K562 (cell line): ENCODE results near the gene KCND3. TPM values are rescaled to one million over a fixed set of nuclear protein-coding genes. Genes with fewer than 3 reads are reported as not detected.

Experiments
- ATAC-seq: fragments of 200-7000 bp; cut with Tn5 transposase; 3 replicates; pipeline ENCODE4 v1.9.1; 2020; ENCODE audit warnings: moderate library complexity
- BruUV-seq: library from RNA; stranded (reverse); fragments of 400-500 nt; replicated peaks from 2 replicates; lab custom pipeline; 2021; lab: Mats Ljungman, UMichigan
- CTCF ChIA-PET: fragments of 300-600 bp; formaldehyde crosslinking; extraction: SDS; loops from one replicate; lab custom pipeline; 2021; ENCODE audit warnings: low intra/inter-chr PET ratio; lab: Yijun Ruan, JAX
- POLR2A ChIA-PET: fragments of 300-600, 350-650 bp; sonication (Branson Sonifier 250); formaldehyde crosslinking; extraction: SDS; loops from one replicate; lab custom pipeline; 2021; ENCODE audit warnings: antibody characterized with exemption, inconsistent platforms; lab: Yijun Ruan, JAX
- DNase-seq, 4 experiments: peaks; one replicate each; pipeline versions ENCODE4 v3.0.0 to v3.0.0-alpha.2; 2011 to 2018; ENCODE audit warnings: low spot score in 3 of 4, mixed read lengths in 3 of 4; ENCODE audit errors: extremely low read depth in 1 of 4
- FAIRE-seq: peaks from 2 replicates; lab custom pipeline; 2011; peaks lifted over from hg19 to GRCh38; lab: Jason Lieb, UNC
- H2AFZ ChIP-seq: 2 replicates; pipeline ENCODE4 v1.6.0; 2011; ENCODE audit warnings: low read depth, low read length, control low read depth, inconsistent platforms
- H3K27ac ChIP-seq: fragments of 200-600 bp; 3 replicates; pipeline ENCODE4 v1.8.0; 2011; ENCODE audit warnings: low read depth, mild to moderate bottlenecking, control low read depth, inconsistent platforms, low read length, moderate library complexity, mixed read lengths; ENCODE audit errors: extremely low read depth
- H3K27me3 ChIP-seq, 2 experiments: fragments of 300-600 bp in 1 of 2; 2 replicates in 1 of 2; 3 replicates in 1 of 2; pipeline versions ENCODE4 v1.6.0 to v1.8.0; 2011; ENCODE audit warnings: inconsistent platforms in 2 of 2, low read length in 2 of 2, mild to moderate bottlenecking in 1 of 2, mixed read lengths in 1 of 2, moderate library complexity in 1 of 2; ENCODE audit not compliant: control insufficient read depth in 2 of 2, insufficient read depth in 2 of 2
- H3K36me3 ChIP-seq: fragments of 300-600 bp; 3 replicates; pipeline ENCODE4 v1.8.0; 2011; ENCODE audit warnings: mild to moderate bottlenecking, low read length, inconsistent platforms; ENCODE audit not compliant: control insufficient read depth, insufficient read depth
- H3K4me1 ChIP-seq, 2 experiments: fragments of 200-600 bp in 1 of 2; replicated peaks in 1 of 2; 2 replicates in 1 of 2; 3 replicates in 1 of 2; pipeline versions ENCODE4 v1.5.1 to v1.8.0; 2011; ENCODE audit warnings: inconsistent platforms in 2 of 2, low read length in 2 of 2, mild to moderate bottlenecking in 1 of 2, mixed read lengths in 1 of 2, moderate library complexity in 1 of 2; ENCODE audit not compliant: control insufficient read depth in 2 of 2, insufficient read depth in 2 of 2
- H3K4me2 ChIP-seq: 2 replicates; pipeline ENCODE4 v1.6.1; 2011; ENCODE audit warnings: low read length, control low read depth, inconsistent platforms, mixed read lengths; ENCODE audit not compliant: insufficient read depth
- H3K4me3 ChIP-seq: fragments of 200-600 bp; sonication (generic), shearing (Covaris generic); 2 replicates; pipeline ENCODE4 v1.5.1; 2016; ENCODE audit warnings: control low read depth, inconsistent platforms
- H3K79me2 ChIP-seq: fragments of 200-600 bp; 3 replicates; pipeline ENCODE4 v1.8.0; 2011; ENCODE audit warnings: low read length, inconsistent platforms; ENCODE audit not compliant: control insufficient read depth, insufficient read depth
- H3K9ac ChIP-seq, 2 experiments: 2 replicates each; pipeline versions ENCODE4 v1.6.0 to v1.6.1; 2011; ENCODE audit warnings: low read depth in 2 of 2, low read length in 2 of 2, control low read depth in 1 of 2, inconsistent platforms in 1 of 2, mild to moderate bottlenecking in 1 of 2, mixed read lengths in 1 of 2; ENCODE audit not compliant: insufficient read depth in 1 of 2
- H3K9me1 ChIP-seq: one replicate; pipeline ENCODE4 v1.6.0; 2011; ENCODE audit warnings: inconsistent platforms, mild to moderate bottlenecking, low read length, moderate library complexity; ENCODE audit not compliant: control insufficient read depth, insufficient read depth
- H3K9me3 ChIP-seq: replicated peaks from 2 replicates; pipeline ENCODE4 v1.5.1; 2011; ENCODE audit warnings: low read depth, low read length, inconsistent platforms; ENCODE audit not compliant: control insufficient read depth, insufficient read depth
- H4K20me1 ChIP-seq: replicated peaks from 2 replicates; pipeline ENCODE4 v1.6.1; 2011; ENCODE audit warnings: low read length, inconsistent platforms, mixed read lengths; ENCODE audit not compliant: control insufficient read depth, insufficient read depth
- CAMTA2 ChIP-seq: fragments of 250-450 bp; sonication (Bioruptor Pico); conservative IDR thresholded peaks from 2 replicates; pipeline ENCODE4 v1.5.1; 2022
- CSDE1 ChIP-seq, 2 experiments: fragments of 450-650 bp; IDR thresholded peaks; 2 replicates each; pipeline ENCODE4 v1.6.1; 2016; ENCODE audit warnings: mild to moderate bottlenecking in 1 of 2
- FIP1L1 ChIP-seq: fragments of 200-400 bp; formaldehyde crosslinking; IDR thresholded peaks from 2 replicates; pipeline ENCODE4 v1.6.1; 2018; ENCODE audit warnings: mild to moderate bottlenecking, low read depth, low read length; ENCODE audit not compliant: poor library complexity, severe bottlenecking
- HMG20B ChIP-seq: fragments of 250-450 bp; sonication (Bioruptor Pico); IDR thresholded peaks from 2 replicates; pipeline ENCODE4 v1.5.0; 2021; ENCODE audit warnings: mild to moderate bottlenecking
- RFX5 ChIP-seq: IDR thresholded peaks from 2 replicates; pipeline ENCODE4 v1.6.1; 2011; ENCODE audit warnings: low read depth, mild to moderate bottlenecking, improper control_type of control experiment, low read length
- SIN3A ChIP-seq, 2 experiments: fragments of 150-350 bp in 1 of 2; IDR thresholded peaks; 2 replicates each; pipeline ENCODE4 v1.6.1; 2011 to 2016; ENCODE audit warnings: borderline replicate concordance in 2 of 2, low read depth in 2 of 2, low read length in 2 of 2, mild to moderate bottlenecking in 2 of 2, moderate library complexity in 2 of 2; ENCODE audit not compliant: control insufficient read depth in 1 of 2
- SRSF7 ChIP-seq: fragments of 200-400 bp; formaldehyde crosslinking; optimal IDR thresholded peaks from 2 replicates; pipeline ENCODE3; 2017; ENCODE audit warnings: mild to moderate bottlenecking, low read depth, low read length
- TCF7L2 ChIP-seq: fragments of 150-350 bp; IDR thresholded peaks from 2 replicates; pipeline ENCODE4 v1.6.1; 2016; ENCODE audit warnings: low read depth, mild to moderate bottlenecking, low read length, moderate library complexity
- THRAP3 ChIP-seq: fragments of 450-650 bp; IDR thresholded peaks from 2 replicates; pipeline ENCODE4 v1.6.1; 2016; ENCODE audit warnings: mild to moderate bottlenecking, inconsistent platforms, borderline replicate concordance
- TOE1 ChIP-seq, 2 experiments: fragments of 450-650 bp in 1 of 2; sonication (generic) in 1 of 2; formaldehyde crosslinking in 1 of 2; IDR thresholded peaks; 2 replicates each; pipeline versions ENCODE4 v1.7.1 to v1.8.0; 2016 to 2022; ENCODE audit warnings: borderline replicate concordance in 2 of 2, mild to moderate bottlenecking in 2 of 2, antibody characterized with exemption in 1 of 2, inconsistent platforms in 1 of 2, low read depth in 1 of 2, missing genetic modification reagents in 1 of 2, moderate library complexity in 1 of 2
- TRIM24 ChIP-seq, 2 experiments: fragments of 450-650 bp; IDR thresholded peaks; 2 replicates each; pipeline ENCODE4 v1.6.1; 2016
- YY1 ChIP-seq, 3 experiments: IDR thresholded peaks; 2 replicates each; pipeline ENCODE4 v1.6.1; 2011; ENCODE audit warnings: low read length in 2 of 3, mild to moderate bottlenecking in 2 of 3, moderate library complexity in 2 of 3, borderline replicate concordance in 1 of 3, control low read depth in 1 of 3, low read depth in 1 of 3; ENCODE audit not compliant: insufficient read depth in 3 of 3, insufficient replicate concordance in 2 of 3, control insufficient read depth in 1 of 3, insufficient read length in 1 of 3; ENCODE audit errors: extremely low read depth in 1 of 3
- WGBS: fragments of 100-300 bp; shearing (Covaris generic); methylation state at CpG from one replicate; pipeline ENCODE4 v1.1.6; 2016; ENCODE audit warnings: low coverage, mixed read lengths; ENCODE audit not compliant: insufficient coverage; ENCODE audit errors: missing lambda C conversion rate; 5-methylcytosine and 5-hydroxymethylcytosine counted together
- in situ Hi-C: fragments of 300-500 bp; cut with MboI; formaldehyde crosslinking; loops from 4 replicates; pipeline ENCODE4 v1.15.0; 2018; ENCODE audit warnings: inconsistent platforms, mixed read lengths
- intact Hi-C: fragments of 100-400 bp; cut with micrococcal nuclease; formaldehyde crosslinking; loops from 2 replicates; pipeline ENCODE4 v1.14.2; 2022
- polyA plus RNA-seq, 8 experiments: library from polyadenylated mRNA; depleted of rRNA in 4 of 8; stranded (reverse) in 5 of 8; unstranded in 3 of 8; fragments of >200 nt; fragmentation: Nextera tagmentation in 2 of 8; fragmentation: Illumina TruSeq in 1 of 8; extraction: Ambion mirVana in 2 of 8; extraction: Trizol in 1 of 8; gene quantifications; 2 replicates each; pipeline versions ENCODE4 v1.2.1 to v1.2.3, GENCODE V29; 2011 to 2014; ENCODE audit warnings: inconsistent platforms in 1 of 8, missing spikeins in 1 of 8
- total RNA-seq, 7 experiments: library from RNA; depleted of rRNA in 6 of 7; stranded (reverse); fragments of >200 nt in 6 of 7; fragmentation: Illumina TruSeq in 2 of 7; extraction: Trizol in 2 of 7; gene quantifications; 2 replicates each; pipeline versions ENCODE4 v1.2.1 to v1.2.3, GENCODE V29; 2011 to 2021; ENCODE audit warnings: low replicate concordance in 1 of 7
- TF ChIP-seq, protein P1 (sequence below): fragments of 250-450 bp; sonication (Bioruptor Pico); IDR thresholded peaks from 2 replicates; pipeline ENCODE4 v1.4.0; 2020
- TF ChIP-seq, protein P2 (sequence below): fragments of 250-450 bp; sonication (Bioruptor Pico); IDR thresholded peaks from 2 replicates; pipeline ENCODE4 v1.5.0; 2021
- TF ChIP-seq, protein P3 (sequence below): fragments of 450-650 bp; IDR thresholded peaks from 2 replicates; pipeline ENCODE4 v1.6.1; 2016; ENCODE audit warnings: low read depth, mild to moderate bottlenecking, moderate library complexity
- TF ChIP-seq, protein P4 (sequence below): fragments of 250-450 bp; sonication (Bioruptor Pico); IDR thresholded peaks from 2 replicates; pipeline ENCODE4 v1.8.0; 2022; ENCODE audit warnings: inconsistent platforms, mild to moderate bottlenecking, moderate library complexity, borderline replicate concordance

The KCND3 gene
- total and polyA plus RNA-seq, 9 of the 15 experiments (the other 6 are each of a cell fraction or from before 2014, with no cell fraction given), result not detected

DNA sequence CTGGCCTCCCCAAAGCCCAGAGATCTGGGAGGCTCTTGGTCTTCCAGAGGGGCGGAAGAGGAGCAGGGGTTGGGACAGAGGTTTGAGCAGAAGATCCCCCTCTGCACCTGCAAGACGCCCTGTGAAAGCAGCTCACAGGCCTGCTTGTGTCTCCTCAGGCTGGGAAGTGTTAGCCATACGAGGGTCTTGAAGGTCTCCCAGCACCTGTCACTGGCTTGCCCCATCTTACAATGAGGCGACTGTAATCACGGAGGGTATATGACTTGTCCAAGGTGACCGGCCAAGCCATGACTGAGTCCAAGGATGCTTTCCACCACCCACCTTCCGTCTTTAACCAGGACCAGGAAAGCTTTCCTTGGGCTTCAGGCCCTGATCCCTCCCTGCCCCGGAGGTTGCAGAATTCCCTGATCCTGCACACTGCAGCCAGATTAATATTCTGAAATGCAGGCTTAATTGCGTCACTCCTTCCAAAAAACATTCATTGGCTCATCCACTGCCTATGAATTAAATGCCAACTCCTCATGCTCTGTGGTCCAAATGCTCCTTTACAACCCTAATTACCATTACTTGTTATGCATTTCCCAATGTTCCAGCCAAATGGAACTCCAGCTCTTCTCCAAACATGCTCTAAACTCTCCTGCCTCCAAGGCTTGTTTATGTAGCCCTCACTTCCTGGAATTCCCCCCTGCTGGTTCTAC, 169.8 kb downstream of the KCND3 start:
- POLR2A ChIA-PET, result interaction anchor here (0.6 to 2.0 kb wide), 4 partner anchors 8 to 554 kb away, joined by 3 to 7 read pairs (median 4); no protein-coding TSS in a partner anchor
- Histone ChIP-seq H3K79me2 (no peaks in the 10 kb centered on the region), H3K9ac (no peak overlapping the region), H3K4me3 (no peak overlapping the region), H3K9me3 (no peaks in the 10 kb centered on the region), H3K27ac (no peak overlapping the region), H3K9me1 (no peaks in the 10 kb centered on the region), H3K27me3 (peaks cover 10 to 43% of the 10 kb centered on the region in 2 experiments), H3K4me2 (no peak overlapping the region), H3K4me1 (no peaks in the 10 kb centered on the region), H2AFZ (no peak overlapping the region), H4K20me1 (no peaks in the 10 kb centered on the region), H3K36me3 (no peaks in the 10 kb centered on the region)
- no TSS peak for BruUV-seq
- ATAC-seq (no peak), FAIRE-seq (no peak), DNase-seq (no peak)
- intact Hi-C loops, result no loop called here
- CTCF ChIA-PET, result no interaction called here
- under 1% methylated on average over 9 of the region's 9 CpGs for WGBS
- TF ChIP-seq FIP1L1 (no peak), THRAP3 (no peak), HMG20B (no peak), TCF7L2 (no peak), TOE1 (IDR thresholded peaks at IDR 0.05; ENCODE audit: borderline replicate concordance) (no peak), TOE1 (CRISPR knock-in tag; IDR thresholded peaks at IDR 0.05; ENCODE audit: borderline replicate concordance, low read depth) (no peak), YY1 (IDR thresholded peaks at IDR 0.05; ENCODE audit: borderline replicate concordance in 1 of 3, control insufficient read depth in 1 of 3, extremely low read depth in 1 of 3, insufficient read depth in 3 of 3, insufficient read length in 1 of 3, insufficient replicate concordance in 2 of 3, low read depth in 1 of 3, low read length in 2 of 3) (no peak), TRIM24 (IDR thresholded peaks at IDR 0.05) (no peak), CSDE1 (IDR thresholded peaks at IDR 0.05) (no peak), RFX5 (no peak), SRSF7 (no peak), CAMTA2 (CRISPR knock-in tag) (no peak), SIN3A (IDR thresholded peaks at IDR 0.05; ENCODE audit: borderline replicate concordance in 2 of 2, control insufficient read depth in 1 of 2, low read depth in 2 of 2, low read length in 2 of 2) (no peak)
- TF ChIP-seq, protein P1, sequence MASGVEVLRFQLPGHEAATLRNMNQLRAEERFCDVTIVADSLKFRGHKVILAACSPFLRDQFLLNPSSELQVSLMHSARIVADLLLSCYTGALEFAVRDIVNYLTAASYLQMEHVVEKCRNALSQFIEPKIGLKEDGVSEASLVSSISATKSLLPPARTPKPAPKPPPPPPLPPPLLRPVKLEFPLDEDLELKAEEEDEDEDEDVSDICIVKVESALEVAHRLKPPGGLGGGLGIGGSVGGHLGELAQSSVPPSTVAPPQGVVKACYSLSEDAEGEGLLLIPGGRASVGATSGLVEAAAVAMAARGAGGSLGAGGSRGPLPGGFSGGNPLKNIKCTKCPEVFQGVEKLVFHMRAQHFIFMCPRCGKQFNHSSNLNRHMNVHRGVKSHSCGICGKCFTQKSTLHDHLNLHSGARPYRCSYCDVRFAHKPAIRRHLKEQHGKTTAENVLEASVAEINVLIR, result no peak
- TF ChIP-seq, protein P2, sequence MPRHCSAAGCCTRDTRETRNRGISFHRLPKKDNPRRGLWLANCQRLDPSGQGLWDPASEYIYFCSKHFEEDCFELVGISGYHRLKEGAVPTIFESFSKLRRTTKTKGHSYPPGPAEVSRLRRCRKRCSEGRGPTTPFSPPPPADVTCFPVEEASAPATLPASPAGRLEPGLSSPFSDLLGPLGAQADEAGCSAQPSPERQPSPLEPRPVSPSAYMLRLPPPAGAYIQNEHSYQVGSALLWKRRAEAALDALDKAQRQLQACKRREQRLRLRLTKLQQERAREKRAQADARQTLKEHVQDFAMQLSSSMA (CRISPR knock-in tag), result no peak
- TF ChIP-seq, protein P3, sequence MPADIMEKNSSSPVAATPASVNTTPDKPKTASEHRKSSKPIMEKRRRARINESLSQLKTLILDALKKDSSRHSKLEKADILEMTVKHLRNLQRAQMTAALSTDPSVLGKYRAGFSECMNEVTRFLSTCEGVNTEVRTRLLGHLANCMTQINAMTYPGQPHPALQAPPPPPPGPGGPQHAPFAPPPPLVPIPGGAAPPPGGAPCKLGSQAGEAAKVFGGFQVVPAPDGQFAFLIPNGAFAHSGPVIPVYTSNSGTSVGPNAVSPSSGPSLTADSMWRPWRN, result no peak
- TF ChIP-seq, protein P4, sequence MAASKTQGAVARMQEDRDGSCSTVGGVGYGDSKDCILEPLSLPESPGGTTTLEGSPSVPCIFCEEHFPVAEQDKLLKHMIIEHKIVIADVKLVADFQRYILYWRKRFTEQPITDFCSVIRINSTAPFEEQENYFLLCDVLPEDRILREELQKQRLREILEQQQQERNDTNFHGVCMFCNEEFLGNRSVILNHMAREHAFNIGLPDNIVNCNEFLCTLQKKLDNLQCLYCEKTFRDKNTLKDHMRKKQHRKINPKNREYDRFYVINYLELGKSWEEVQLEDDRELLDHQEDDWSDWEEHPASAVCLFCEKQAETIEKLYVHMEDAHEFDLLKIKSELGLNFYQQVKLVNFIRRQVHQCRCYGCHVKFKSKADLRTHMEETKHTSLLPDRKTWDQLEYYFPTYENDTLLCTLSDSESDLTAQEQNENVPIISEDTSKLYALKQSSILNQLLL, result no peak
- in situ Hi-C loops, result no loop called here
